ENCODE measurements around the gene SLC35F4. TPM values are rescaled to one million over a fixed set of nuclear protein-coding genes. Genes with fewer than 3 reads are reported as not detected.

Gene SLC35F4
- total RNA-seq, 2 donors from 2014 or later: not detected

GRCh38 chr14:57854571-57854970 lies 11.3 kb downstream of the SLC35F4 start:
- no peaks in the 10 kb centered on the region for H3K4me1 ChIP-seq (ENCODE audit: control insufficient read depth, insufficient read depth, low read length)
- no peak overlapping the region for H3K27ac Mint-ChIP-seq
- WGBS, 2 experiments (ENCODE audit: insufficient coverage in 1 of 2, insufficient read length in 1 of 2): 80% methylated on average over 2 of the region's 2 CpGs; no CpG with 5 or more reads in 1 of the 2 experiments

GRCh38 chr14:57851354-57851753 lies 14.5 kb downstream of the SLC35F4 start:
- Histone ChIP-seq H3K27me3 (ENCODE audit: control insufficient read depth, insufficient read depth, low read length, poor library complexity, severe bottlenecking) (no peaks in the 10 kb centered on the region), H3K4me3 (ENCODE audit: low read length) (no peak overlapping the region), H3K27ac (ENCODE audit: low read depth, low read length) (no peak overlapping the region), H3K4me1 (ENCODE audit: control insufficient read depth, insufficient read depth, low read length) (no peaks in the 10 kb centered on the region), H3K36me3 (ENCODE audit: control insufficient read depth, insufficient read depth, low read length) (no peaks in the 10 kb centered on the region), H3K9ac (ENCODE audit: extremely low read depth, low read length, poor library complexity, severe bottlenecking) (no peak overlapping the region), H3K9me3 (ENCODE audit: control insufficient read depth, low read length) (no peaks in the 10 kb centered on the region)
- Mint-ChIP-seq H3K27ac (no peak overlapping the region), H3K4me1 (no peaks in the 10 kb centered on the region), H3K27me3 (ENCODE audit: insufficient read depth) (peaks cover 3% of the 10 kb centered on the region), H3K4me3 (no peak overlapping the region), H3K9me3 (peaks cover 3% of the 10 kb centered on the region), H3K36me3 (ENCODE audit: low read depth) (no peaks in the 10 kb centered on the region)
- DNase-seq: no peak
- TF ChIP-seq CTCF (conservative IDR thresholded peaks at IDR 0.05): no peak

More at GRCh38 chr14:57854571-57854970, 11.3 kb downstream of the SLC35F4 start:
- Mint-ChIP-seq H3K36me3 (ENCODE audit: low read depth) (no peaks in the 10 kb centered on the region), H3K27me3 (ENCODE audit: insufficient read depth) (peaks cover 5% of the 10 kb centered on the region), H3K9me3 (peaks cover 3% of the 10 kb centered on the region), H3K4me1 (no peaks in the 10 kb centered on the region), H3K4me3 (no peak overlapping the region)
- Histone ChIP-seq H3K36me3 (ENCODE audit: control insufficient read depth, insufficient read depth, low read length) (no peaks in the 10 kb centered on the region), H3K9ac (ENCODE audit: extremely low read depth, low read length, poor library complexity, severe bottlenecking) (no peak overlapping the region), H3K9me3 (ENCODE audit: control insufficient read depth, low read length) (no peaks in the 10 kb centered on the region), H3K27me3 (ENCODE audit: control insufficient read depth, insufficient read depth, low read length, poor library complexity, severe bottlenecking) (peaks cover 3% of the 10 kb centered on the region), H3K4me3 (ENCODE audit: low read length) (no peak overlapping the region), H3K27ac (ENCODE audit: low read depth, low read length) (no peak overlapping the region)
- no peak for TF ChIP-seq CTCF (conservative IDR thresholded peaks at IDR 0.05)
- DNase-seq: no peak

- no peaks in the 10 kb centered on the region for H3K36me3 ChIP-seq (ENCODE audit: control insufficient read depth, insufficient read depth, low read length)
- H3K4me3 Mint-ChIP-seq: no peak overlapping the region
- no peaks in the 10 kb centered on the region for H3K4me1 ChIP-seq (ENCODE audit: control insufficient read depth, insufficient read depth, low read length)
- H3K4me3 ChIP-seq (ENCODE audit: low read length): no peak overlapping the region
- H3K9me3 ChIP-seq (ENCODE audit: control insufficient read depth, low read length): no peaks in the 10 kb centered on the region
- H3K27ac Mint-ChIP-seq: no peak overlapping the region
- H3K27me3 Mint-ChIP-seq (ENCODE audit: insufficient read depth): peaks cover 10% of the 10 kb centered on the region
- no peaks in the 10 kb centered on the region for H3K4me1 Mint-ChIP-seq
- H3K27me3 ChIP-seq (ENCODE audit: control insufficient read depth, insufficient read depth, low read length, poor library complexity, severe bottlenecking): peaks cover 8% of the 10 kb centered on the region
- DNase-seq: no peak
- H3K9me3 Mint-ChIP-seq: no peaks in the 10 kb centered on the region
- 88 to 100% methylated on average over 3 of the region's 3 CpGs for WGBS, 2 experiments (ENCODE audit: insufficient coverage in 1 of 2, insufficient read length in 1 of 2)
- no peaks in the 10 kb centered on the region for H3K36me3 Mint-ChIP-seq (ENCODE audit: low read depth)
- TF ChIP-seq CTCF (conservative IDR thresholded peaks at IDR 0.05): no peak
- H3K27ac ChIP-seq (ENCODE audit: low read depth, low read length): no peak overlapping the region
- H3K9ac ChIP-seq (ENCODE audit: extremely low read depth, low read length, poor library complexity, severe bottlenecking): no peak overlapping the region
These were observed 17.1 kb downstream of the SLC35F4 start for GRCh38 chr14:57848786-57849185.
